GM23338 (cell line): ENCODE results near the gene TTC31. TPM values are rescaled to one million over a fixed set of nuclear protein-coding genes. Genes with fewer than 3 reads are reported as not detected.

ENCODE experiments used
- ATAC-seq: fragments of 200-7000 bp; cut with Tn5 transposase; 3 replicates; pipeline ENCODE4 v1.9.1; 2020
- DNase-seq: peaks from one replicate; pipeline ENCODE4 v3.0.0-alpha.2; 2015; ENCODE audit warnings: low spot score
- H2AFZ ChIP-seq: fragments of 200-600 bp; sonication (generic); 2 replicates; pipeline ENCODE4 v1.8.0; 2016; ENCODE audit warnings: antibody characterized with exemption, mild to moderate bottlenecking, moderate library complexity
- H3F3A ChIP-seq: fragments of 200-600 bp; sonication (generic); replicated peaks from 2 replicates; pipeline ENCODE4 v1.8.0; 2017; ENCODE audit warnings: antibody characterized with exemption, mixed run types, low read depth
- H3K27ac ChIP-seq: fragments of 200-600 bp; sonication (generic); 2 replicates; pipeline ENCODE4 v1.6.1; 2016; ENCODE audit warnings: low read depth
- H3K27me3 ChIP-seq: fragments of 200-600 bp; sonication (generic); 2 replicates; pipeline ENCODE4 v1.8.0; 2016; ENCODE audit warnings: mild to moderate bottlenecking, mixed run types, moderate library complexity; ENCODE audit not compliant: insufficient read depth
- H3K36me3 ChIP-seq: fragments of 200-600 bp; sonication (generic); 2 replicates; pipeline ENCODE4 v1.8.0; 2016; ENCODE audit warnings: mild to moderate bottlenecking; ENCODE audit not compliant: insufficient read depth
- H3K4me1 ChIP-seq: fragments of 200-600 bp; sonication (generic); 2 replicates; pipeline ENCODE4 v1.8.0; 2016; ENCODE audit warnings: mild to moderate bottlenecking, moderate library complexity; ENCODE audit not compliant: insufficient read depth
- H3K4me2 ChIP-seq: fragments of 200-600 bp; sonication (generic); 2 replicates; pipeline ENCODE4 v1.7.1; 2017; ENCODE audit warnings: mixed run types
- H3K4me3 ChIP-seq: fragments of 200-600 bp; sonication (generic); 2 replicates; pipeline ENCODE4 v1.6.1; 2016; ENCODE audit warnings: mixed run types
- H3K79me2 ChIP-seq: fragments of 200-600 bp; sonication (generic); replicated peaks from 2 replicates; pipeline ENCODE4 v1.8.0; 2017; ENCODE audit warnings: mild to moderate bottlenecking; ENCODE audit not compliant: insufficient read depth
- H3K9me2 ChIP-seq: fragments of 200-600 bp; sonication (generic); 2 replicates; pipeline ENCODE4 v1.8.0; 2017; ENCODE audit not compliant: insufficient read depth
- H4K20me1 ChIP-seq: fragments of 200-600 bp; sonication (generic); replicated peaks from 2 replicates; pipeline ENCODE4 v1.8.0; 2017; ENCODE audit warnings: mild to moderate bottlenecking; ENCODE audit not compliant: insufficient read depth
- H3K27ac Mint-ChIP-seq: 2 replicates; pipeline ENCODE4 v1.8.0; 2020; ENCODE audit warnings: inconsistent platforms, mild to moderate bottlenecking, moderate library complexity, mixed read lengths
- H3K27me3 Mint-ChIP-seq: 3 replicates; pipeline ENCODE4 v1.8.0; 2022; ENCODE audit warnings: low read depth, mild to moderate bottlenecking, moderate library complexity, mixed read lengths, inconsistent platforms; ENCODE audit not compliant: insufficient read depth, poor library complexity
- H3K36me3 Mint-ChIP-seq: 3 replicates; pipeline ENCODE4 v1.8.0; 2021; ENCODE audit warnings: low read depth, mild to moderate bottlenecking, inconsistent platforms, moderate library complexity, mixed read lengths
- H3K4me1 Mint-ChIP-seq: 3 replicates; pipeline ENCODE4 v1.8.0; 2020; ENCODE audit warnings: mild to moderate bottlenecking, inconsistent platforms, mixed read lengths
- H3K4me3 Mint-ChIP-seq: 3 replicates; pipeline ENCODE4 v1.8.0; 2021; ENCODE audit warnings: moderate library complexity, mild to moderate bottlenecking, inconsistent platforms, mixed read lengths
- H3K9me3 Mint-ChIP-seq: 3 replicates; pipeline ENCODE4 v1.8.0; 2020; ENCODE audit warnings: moderate library complexity, mild to moderate bottlenecking, inconsistent platforms, mixed read lengths
- CREB1 ChIP-seq: fragments of 250-450 bp; sonication (Bioruptor Pico); IDR thresholded peaks from 2 replicates; pipeline ENCODE4 v1.5.0; 2020; ENCODE audit warnings: low read depth, mild to moderate bottlenecking, moderate library complexity
- EZH2phosphoT487 ChIP-seq: fragments of 200-600 bp; sonication (generic); IDR thresholded peaks from one replicate; pipeline ENCODE4 v1.8.1; 2018; ENCODE audit warnings: antibody characterized with exemption; ENCODE audit not compliant: unreplicated experiment
- POLR2AphosphoS5 ChIP-seq: IDR thresholded peaks from 2 replicates; pipeline ENCODE4 v1.6.1; 2016; ENCODE audit warnings: antibody characterized with exemption, low read depth
- STAT1 ChIP-seq: IDR thresholded peaks from one replicate; pipeline ENCODE4 v1.6.1; 2016; ENCODE audit warnings: antibody characterized with exemption; ENCODE audit not compliant: unreplicated experiment
- ZNF114 ChIP-seq: fragments of 250-450 bp; sonication (Bioruptor Pico); IDR thresholded peaks from 2 replicates; pipeline ENCODE4 v1.5.0; 2020; ENCODE audit warnings: mild to moderate bottlenecking, moderate library complexity
- ZNF331 ChIP-seq: fragments of 250-450 bp; sonication (Bioruptor Pico); IDR thresholded peaks from 2 replicates; pipeline ENCODE4 v1.5.0; 2020; ENCODE audit warnings: low read depth, mild to moderate bottlenecking, moderate library complexity
- polyA plus RNA-seq: library from polyadenylated mRNA; unstranded; fragments of >200 nt; fragmentation: Nextera tagmentation; extraction: Ambion mirVana; gene quantifications from 2 replicates; pipeline ENCODE4 v1.2.1, GENCODE V29; 2016
- total RNA-seq: library from RNA; depleted of rRNA; stranded (reverse); fragments of >200 nt; shearing (Covaris generic); gene quantifications from 2 replicates; pipeline ENCODE4 v1.2.3, GENCODE V29; 2014
- TF ChIP-seq, protein P1 (sequence below), 2 experiments: fragments of 200-600 bp in 1 of 2; sonication (generic) in 1 of 2; conservative IDR thresholded peaks; 2 replicates each; pipeline versions ENCODE4 v1.5.1 to v1.6.1; 2016 to 2017; ENCODE audit warnings: antibody characterized with exemption in 2 of 2, low read depth in 2 of 2, mild to moderate bottlenecking in 2 of 2, moderate library complexity in 1 of 2
- TF ChIP-seq, protein P2 (sequence below): IDR thresholded peaks from one replicate; pipeline ENCODE4 v1.6.1; 2018; ENCODE audit warnings: antibody characterized with exemption; ENCODE audit not compliant: unreplicated experiment
- TF ChIP-seq, protein P3 (sequence below): IDR thresholded peaks from 2 replicates; pipeline ENCODE4 v1.6.1; 2016; ENCODE audit warnings: antibody characterized with exemption

TTC31 gene
- total and polyA plus RNA-seq, 2 experiments from 2014 or later = 15.8 to 29.2 TPM

DNA sequence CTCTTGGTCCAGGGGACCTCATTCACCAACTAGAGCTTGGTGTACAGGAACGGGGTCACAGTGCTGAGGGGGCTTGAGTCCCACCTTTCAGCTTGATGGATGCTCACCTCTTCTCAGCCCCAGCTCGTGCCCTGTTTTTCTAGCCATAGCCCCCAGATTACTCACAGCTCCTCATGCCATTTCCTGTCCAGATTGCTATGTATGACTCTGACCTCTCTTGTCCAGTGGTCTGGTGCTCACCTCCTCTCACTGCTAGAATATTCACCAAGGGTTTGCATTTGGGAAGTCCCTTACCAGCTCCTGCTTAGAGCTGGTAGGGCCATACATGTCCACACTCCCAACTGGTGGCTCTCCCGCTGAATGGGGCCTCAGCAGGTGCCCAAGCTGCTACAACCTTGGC is 10.7 kb downstream of the TTC31 start (continued):
- TF ChIP-seq, protein P1, sequence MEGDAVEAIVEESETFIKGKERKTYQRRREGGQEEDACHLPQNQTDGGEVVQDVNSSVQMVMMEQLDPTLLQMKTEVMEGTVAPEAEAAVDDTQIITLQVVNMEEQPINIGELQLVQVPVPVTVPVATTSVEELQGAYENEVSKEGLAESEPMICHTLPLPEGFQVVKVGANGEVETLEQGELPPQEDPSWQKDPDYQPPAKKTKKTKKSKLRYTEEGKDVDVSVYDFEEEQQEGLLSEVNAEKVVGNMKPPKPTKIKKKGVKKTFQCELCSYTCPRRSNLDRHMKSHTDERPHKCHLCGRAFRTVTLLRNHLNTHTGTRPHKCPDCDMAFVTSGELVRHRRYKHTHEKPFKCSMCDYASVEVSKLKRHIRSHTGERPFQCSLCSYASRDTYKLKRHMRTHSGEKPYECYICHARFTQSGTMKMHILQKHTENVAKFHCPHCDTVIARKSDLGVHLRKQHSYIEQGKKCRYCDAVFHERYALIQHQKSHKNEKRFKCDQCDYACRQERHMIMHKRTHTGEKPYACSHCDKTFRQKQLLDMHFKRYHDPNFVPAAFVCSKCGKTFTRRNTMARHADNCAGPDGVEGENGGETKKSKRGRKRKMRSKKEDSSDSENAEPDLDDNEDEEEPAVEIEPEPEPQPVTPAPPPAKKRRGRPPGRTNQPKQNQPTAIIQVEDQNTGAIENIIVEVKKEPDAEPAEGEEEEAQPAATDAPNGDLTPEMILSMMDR (conservative IDR thresholded peaks at IDR 0.05; ENCODE audit: low read depth in 2 of 2) = no peak
- TF ChIP-seq ZNF114 (CRISPR knock-in tag) (no peak), POLR2AphosphoS5 (no peak), ZNF331 (no peak), EZH2phosphoT487 (no peak)
- TF ChIP-seq, protein P2, sequence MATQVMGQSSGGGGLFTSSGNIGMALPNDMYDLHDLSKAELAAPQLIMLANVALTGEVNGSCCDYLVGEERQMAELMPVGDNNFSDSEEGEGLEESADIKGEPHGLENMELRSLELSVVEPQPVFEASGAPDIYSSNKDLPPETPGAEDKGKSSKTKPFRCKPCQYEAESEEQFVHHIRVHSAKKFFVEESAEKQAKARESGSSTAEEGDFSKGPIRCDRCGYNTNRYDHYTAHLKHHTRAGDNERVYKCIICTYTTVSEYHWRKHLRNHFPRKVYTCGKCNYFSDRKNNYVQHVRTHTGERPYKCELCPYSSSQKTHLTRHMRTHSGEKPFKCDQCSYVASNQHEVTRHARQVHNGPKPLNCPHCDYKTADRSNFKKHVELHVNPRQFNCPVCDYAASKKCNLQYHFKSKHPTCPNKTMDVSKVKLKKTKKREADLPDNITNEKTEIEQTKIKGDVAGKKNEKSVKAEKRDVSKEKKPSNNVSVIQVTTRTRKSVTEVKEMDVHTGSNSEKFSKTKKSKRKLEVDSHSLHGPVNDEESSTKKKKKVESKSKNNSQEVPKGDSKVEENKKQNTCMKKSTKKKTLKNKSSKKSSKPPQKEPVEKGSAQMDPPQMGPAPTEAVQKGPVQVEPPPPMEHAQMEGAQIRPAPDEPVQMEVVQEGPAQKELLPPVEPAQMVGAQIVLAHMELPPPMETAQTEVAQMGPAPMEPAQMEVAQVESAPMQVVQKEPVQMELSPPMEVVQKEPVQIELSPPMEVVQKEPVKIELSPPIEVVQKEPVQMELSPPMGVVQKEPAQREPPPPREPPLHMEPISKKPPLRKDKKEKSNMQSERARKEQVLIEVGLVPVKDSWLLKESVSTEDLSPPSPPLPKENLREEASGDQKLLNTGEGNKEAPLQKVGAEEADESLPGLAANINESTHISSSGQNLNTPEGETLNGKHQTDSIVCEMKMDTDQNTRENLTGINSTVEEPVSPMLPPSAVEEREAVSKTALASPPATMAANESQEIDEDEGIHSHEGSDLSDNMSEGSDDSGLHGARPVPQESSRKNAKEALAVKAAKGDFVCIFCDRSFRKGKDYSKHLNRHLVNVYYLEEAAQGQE = no peak
- TF ChIP-seq, protein P3, sequence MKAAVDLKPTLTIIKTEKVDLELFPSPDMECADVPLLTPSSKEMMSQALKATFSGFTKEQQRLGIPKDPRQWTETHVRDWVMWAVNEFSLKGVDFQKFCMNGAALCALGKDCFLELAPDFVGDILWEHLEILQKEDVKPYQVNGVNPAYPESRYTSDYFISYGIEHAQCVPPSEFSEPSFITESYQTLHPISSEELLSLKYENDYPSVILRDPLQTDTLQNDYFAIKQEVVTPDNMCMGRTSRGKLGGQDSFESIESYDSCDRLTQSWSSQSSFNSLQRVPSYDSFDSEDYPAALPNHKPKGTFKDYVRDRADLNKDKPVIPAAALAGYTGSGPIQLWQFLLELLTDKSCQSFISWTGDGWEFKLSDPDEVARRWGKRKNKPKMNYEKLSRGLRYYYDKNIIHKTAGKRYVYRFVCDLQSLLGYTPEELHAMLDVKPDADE = no peak

DNA sequence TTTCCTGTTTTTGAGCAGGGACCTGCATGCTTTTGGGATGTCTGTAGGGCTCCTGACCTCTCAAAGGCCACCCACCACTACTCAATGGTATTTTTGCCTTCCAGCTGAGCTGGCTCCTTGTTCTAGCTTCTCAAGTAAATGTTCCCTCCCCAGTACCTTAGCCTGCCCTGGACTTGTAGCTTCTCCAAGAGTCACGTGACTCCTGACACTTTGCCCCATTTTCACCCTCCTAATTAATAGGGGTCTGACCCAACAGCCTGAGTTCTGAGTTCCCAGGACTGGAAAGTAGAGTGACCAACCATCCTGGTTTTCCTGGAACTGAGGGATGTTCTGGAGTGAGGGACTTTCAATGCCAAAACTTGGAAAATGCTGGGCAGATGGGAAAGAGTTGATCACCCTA is 12.6 kb downstream of the TTC31 start:
- no peak for ATAC-seq
- H3K36me3 Mint-ChIP-seq = peaks cover 31% of the 10 kb centered on the region
- Histone ChIP-seq H3K79me2 (no peaks in the 10 kb centered on the region), H3K27me3 (peaks cover 65% of the 10 kb centered on the region), H3K36me3 (0 out of 2 replicates have a peak, but pooled peaks cover 5% of the 10 kb centered on the region), H3F3A (peaks cover 26% of the 10 kb centered on the region), H3K4me1 (peaks cover 24% of the 10 kb centered on the region), H4K20me1 (peaks cover 3% of the 10 kb centered on the region; the same call in 1 of the 2 replicates), H3K9me2 (no peaks in the 10 kb centered on the region), H3K4me3 (no peak overlapping the region), H2AFZ (no peak overlapping the region), H3K27ac (no peak overlapping the region), H3K4me2 (no peak overlapping the region)
- H3K4me1 Mint-ChIP-seq = peaks cover 22% of the 10 kb centered on the region
- peaks cover 58% of the 10 kb centered on the region for H3K27me3 Mint-ChIP-seq
- no peaks in the 10 kb centered on the region for H3K9me3 Mint-ChIP-seq
- TF ChIP-seq CREB1 (CRISPR knock-in tag) = no peak
- TF ChIP-seq, protein P2 = no peak
- TF ChIP-seq STAT1 = no peak
- TF ChIP-seq POLR2AphosphoS5 = no peak
- TF ChIP-seq ZNF331 = no peak
- no peak for DNase-seq
- H3K27ac Mint-ChIP-seq = no peak overlapping the region
- H3K4me3 Mint-ChIP-seq = no peak overlapping the region
